AG04450 (cell line): ENCODE data around the gene PPIB. TPM values are rescaled to one million over a fixed set of nuclear protein-coding genes. Genes with fewer than 3 reads are reported as not detected.

Source experiments
- CTCF ChIA-PET: fragments of 300-600, 350-600 bp; formaldehyde crosslinking; extraction: SDS; loops from one replicate; lab custom pipeline; 2022; ENCODE audit warnings: antibody characterized with exemption, inconsistent platforms; lab: Charles Lee
- POLR2A ChIA-PET: fragments of 350-600 bp; formaldehyde crosslinking; extraction: SDS; loops from one replicate; lab custom pipeline; 2021; ENCODE audit warnings: antibody characterized with exemption, inconsistent platforms; lab: Yijun Ruan, JAX
- DNase-seq: peaks from one replicate; pipeline ENCODE4 v3.0.0-alpha.2; 2011; ENCODE audit warnings: low read depth, low spot score
- H3K27ac ChIP-seq: one replicate; pipeline ENCODE4 v1.5.1; 2012; ENCODE audit warnings: low read depth, low read length, control low read depth
- H3K27me3 ChIP-seq: one replicate; pipeline ENCODE4 v1.6.0; 2012; ENCODE audit warnings: low read length; ENCODE audit not compliant: control insufficient read depth, insufficient read depth
- H3K4me3 ChIP-seq: 2 replicates; pipeline ENCODE4 v1.5.1; 2011; ENCODE audit warnings: mild to moderate bottlenecking, low read depth, low read length, control low read depth
- H3K9me3 ChIP-seq: 2 replicates; pipeline ENCODE4 v1.5.1; 2012; ENCODE audit warnings: low read length; ENCODE audit not compliant: control insufficient read depth, insufficient read depth
- CTCF ChIP-seq: IDR thresholded peaks from 2 replicates; pipeline ENCODE4 v1.5.1; 2011; ENCODE audit warnings: low read depth, low read length, control low read depth, inconsistent platforms
- polyA plus RNA-seq: library from polyadenylated mRNA; depleted of rRNA; stranded (reverse); fragments of >200 nt; gene quantifications from 2 replicates; pipeline ENCODE4 v1.2.3, GENCODE V29; 2011

PPIB gene
- polyA plus RNA-seq, 1 experiment: 1,311 TPM

- Histone ChIP-seq H3K27ac (no peak overlapping the region), H3K27me3 (no peaks in the 10 kb centered on the region), H3K9me3 (no peaks in the 10 kb centered on the region), H3K4me3 (no peak overlapping the region)
- TF ChIP-seq CTCF: no peak
- CTCF ChIA-PET: interaction anchor here (0.8 to 2.6 kb wide), 2 partner anchors 8 to 151 kb away, joined by 3 to 11 read pairs; partner anchors contain the start of gene CSNK1G1
- POLR2A ChIA-PET: no interaction called here
- DNase-seq: no peak
These were observed 42.4 kb upstream of the PPIB start for GRCh38 chr15:64205202-64205601.

GRCh38 chr15:64197425-64197824 lies 34.6 kb upstream of the PPIB start:
- no peak for TF ChIP-seq CTCF
- Histone ChIP-seq H3K27me3 (no peaks in the 10 kb centered on the region), H3K4me3 (no peak overlapping the region), H3K27ac (no peak overlapping the region), H3K9me3 (no peaks in the 10 kb centered on the region)
- CTCF ChIA-PET: no interaction called here
- POLR2A ChIA-PET: interaction anchor here (0.6 kb wide), 1 partner anchor 198 kb away, joined by 3 read pairs; no protein-coding TSS in a partner anchor
- no peak for DNase-seq

GRCh38 chr15:64193971-64194370 lies 31.1 kb upstream of the PPIB start:
- no peak overlapping the region for H3K4me3 ChIP-seq
- H3K27me3 ChIP-seq: no peaks in the 10 kb centered on the region
- TF ChIP-seq CTCF: no peak
- POLR2A ChIA-PET: interaction anchor here (0.7 kb wide), 1 partner anchor 73 kb away, joined by 3 read pairs; no protein-coding TSS in a partner anchor
- no peak for DNase-seq
- no peaks in the 10 kb centered on the region for H3K9me3 ChIP-seq
- H3K27ac ChIP-seq: no peak overlapping the region
- CTCF ChIA-PET: no interaction called here

- no peaks in the 10 kb centered on the region for H3K27me3 ChIP-seq
- no peak for DNase-seq
- no peak overlapping the region for H3K27ac ChIP-seq
- TF ChIP-seq CTCF: no peak
- no peaks in the 10 kb centered on the region for H3K9me3 ChIP-seq
- CTCF ChIA-PET: interaction anchor here (0.5 to 0.6 kb wide), 2 partner anchors 17 to 116 kb away, joined by 3 to 8 read pairs; no protein-coding TSS in a partner anchor
- no peak overlapping the region for H3K4me3 ChIP-seq
- POLR2A ChIA-PET: no interaction called here
These were observed 29.4 kb upstream of the PPIB start for GRCh38 chr15:64191971-64192830.
